Measurements from ENCODE around the gene NCOR1. TPM values are rescaled to one million over a fixed set of nuclear protein-coding genes. Genes with fewer than 3 reads are reported as not detected.

NCOR1 gene
- 81.0 TPM for total RNA-seq

GRCh38 chr17:16215273-16215964 is at the start of gene NCOR1:
NCOR1 (minus strand) TSS chr17:16215534; CDS start chr17:16194569, 20,965 bp downstream.
- intact Hi-C loops (cut with DNase I): loop anchor here (1.0 to 2.0 kb wide), 2 partner anchors 72 to 137 kb away; partner anchors contain the start of gene CENPV

GRCh38 chr17:16262201-16262600 is 46.9 kb upstream of the NCOR1 start:
- intact Hi-C loops (cut with DNase I): no loop called here
- Histone ChIP-seq H3K4me1 (no peaks in the 10 kb centered on the region), H3K27ac (no peak overlapping the region), H3K4me3 (no peak overlapping the region), H3K27me3 (no peaks in the 10 kb centered on the region), H3K36me3 (no peaks in the 10 kb centered on the region), H3K9me3 (no peaks in the 10 kb centered on the region)
- TF ChIP-seq CTCF (IDR thresholded peaks at IDR 0.05): no peak
- DNase-seq (ENCODE audit: low spot score in 2 of 2): no peak

More at GRCh38 chr17:16215273-16215964, at the start of gene NCOR1:
- H3K27ac ChIP-seq: peak within 1 kb of the TSS; percentile 95 to 98
- peak; percentile 6 to 52 (median 36) for TF ChIP-seq CTCF (IDR thresholded peaks at IDR 0.05)
- H3K27me3 ChIP-seq: no peaks in the 10 kb centered on the region
- H3K4me3 ChIP-seq: peak within 1 kb of the TSS; percentile 84 to 97
- DNase-seq (ENCODE audit: low spot score in 2 of 2): peak; percentile 41 to 95
- H3K9me3 ChIP-seq: no peaks in the 10 kb centered on the region
- H3K4me1 ChIP-seq: peaks cover 0 to 12% of the 10 kb centered on the region in 2 donors
- no peaks in the 10 kb centered on the region for H3K36me3 ChIP-seq

- H3K9me3 ChIP-seq: no peaks in the 10 kb centered on the region
- intact Hi-C loops (cut with DNase I): no loop called here
- H3K27ac ChIP-seq: no peak overlapping the region
- H3K4me1 ChIP-seq: peaks cover 0 to 5% of the 10 kb centered on the region in 2 donors
- no peak for TF ChIP-seq CTCF (IDR thresholded peaks at IDR 0.05)
- H3K27me3 ChIP-seq: no peaks in the 10 kb centered on the region
- no peaks in the 10 kb centered on the region for H3K36me3 ChIP-seq
- H3K4me3 ChIP-seq: no peak overlapping the region
- peak in 1 of 2 donors; percentile 31 for DNase-seq (ENCODE audit: low spot score in 2 of 2)
Observed at GRCh38 chr17:16261049-16261448, 45.7 kb upstream of the NCOR1 start.

GRCh38 chr17:16259926-16260325 is 44.6 kb upstream of the NCOR1 start:
- H3K4me3 ChIP-seq: no peak overlapping the region
- no peaks in the 10 kb centered on the region for H3K36me3 ChIP-seq
- intact Hi-C loops (cut with DNase I): loop anchor here (5.0 kb wide), 1 partner anchor 92 kb away; the partner anchor contains the start of gene CENPV
- DNase-seq (ENCODE audit: low spot score in 2 of 2): peak in 1 of 2 donors; percentile 58
- TF ChIP-seq CTCF (IDR thresholded peaks at IDR 0.05): no peak
- no peaks in the 10 kb centered on the region for H3K27me3 ChIP-seq
- H3K4me1 ChIP-seq: peaks cover 0 to 10% of the 10 kb centered on the region in 2 donors
- H3K9me3 ChIP-seq: no peaks in the 10 kb centered on the region
- H3K27ac ChIP-seq: no peak overlapping the region

GRCh38 chr17:16258901-16259300 is 43.6 kb upstream of the NCOR1 start:
- no peak for TF ChIP-seq CTCF (IDR thresholded peaks at IDR 0.05)
- intact Hi-C loops (cut with DNase I): loop anchor here (5.0 kb wide), 1 partner anchor 93 kb away; the partner anchor contains the start of gene CENPV
- no peaks in the 10 kb centered on the region for H3K27me3 ChIP-seq
- no peaks in the 10 kb centered on the region for H3K9me3 ChIP-seq
- no peak for DNase-seq (ENCODE audit: low spot score in 2 of 2)
- no peaks in the 10 kb centered on the region for H3K36me3 ChIP-seq
- H3K4me1 ChIP-seq: peaks cover 0 to 10% of the 10 kb centered on the region in 2 donors
- H3K4me3 ChIP-seq: no peak overlapping the region
- no peak overlapping the region for H3K27ac ChIP-seq

Measured in ascending aorta (tissue), 2 donors.